Mesendoderm (in vitro differentiated cells): ENCODE measurements around the gene DPP7.

Source experiments
- DNase-seq: peaks from one replicate; pipeline ENCODE4 v3.0.0; 2013
- H2AK5ac ChIP-seq: 2 replicates; pipeline ENCODE4 v1.6.1; 2013; ENCODE audit warnings: low read length, inconsistent platforms
- H2BK120ac ChIP-seq: 2 replicates; pipeline ENCODE4 v1.6.1; 2013; ENCODE audit warnings: low read depth, mild to moderate bottlenecking, low read length, moderate library complexity, mixed read lengths
- H2BK15ac ChIP-seq: replicated peaks from 2 replicates; pipeline ENCODE4 v1.6.1; 2013; ENCODE audit warnings: low read depth, mild to moderate bottlenecking, moderate library complexity
- H2BK5ac ChIP-seq: 2 replicates; pipeline ENCODE4 v1.6.1; 2013; ENCODE audit warnings: low read length, inconsistent platforms
- H3K18ac ChIP-seq: 2 replicates; pipeline ENCODE4 v1.6.1; 2013; ENCODE audit warnings: mild to moderate bottlenecking, low read length, mixed read lengths
- H3K23ac ChIP-seq: one replicate; pipeline ENCODE4 v1.6.1; 2013; ENCODE audit warnings: low read length
- H3K27ac ChIP-seq: 2 replicates; pipeline ENCODE4 v1.5.1; 2013; ENCODE audit warnings: low read depth, mild to moderate bottlenecking, inconsistent platforms, low read length, moderate library complexity
- H3K27me3 ChIP-seq: 2 replicates; pipeline ENCODE4 v1.6.1; 2013; ENCODE audit warnings: low read length, control low read depth, mild to moderate bottlenecking, inconsistent platforms; ENCODE audit not compliant: insufficient read depth, poor library complexity
- H3K36me3 ChIP-seq: 2 replicates; pipeline ENCODE4 v1.6.1; 2013; ENCODE audit warnings: low read length, inconsistent platforms; ENCODE audit not compliant: control insufficient read depth, insufficient read depth
- H3K4ac ChIP-seq: one replicate; pipeline ENCODE4 v1.6.1; 2013; ENCODE audit warnings: low read depth, mild to moderate bottlenecking, low read length, moderate library complexity
- H3K4me1 ChIP-seq: 2 replicates; pipeline ENCODE4 v1.6.1; 2013; ENCODE audit warnings: low read depth, low read length, inconsistent platforms; ENCODE audit not compliant: control insufficient read depth
- H3K4me2 ChIP-seq: 2 replicates; pipeline ENCODE4 v1.6.1; 2013; ENCODE audit warnings: low read length
- H3K4me3 ChIP-seq: 2 replicates; pipeline ENCODE4 v1.5.1; 2013; ENCODE audit warnings: mild to moderate bottlenecking, low read length
- H3K56ac ChIP-seq: one replicate; pipeline ENCODE4 v1.6.1; 2013; ENCODE audit warnings: low read length
- H3K79me1 ChIP-seq: 2 replicates; pipeline ENCODE4 v1.6.1; 2013; ENCODE audit warnings: low read length, inconsistent platforms
- H3K79me2 ChIP-seq: 2 replicates; pipeline ENCODE4 v1.6.1; 2013; ENCODE audit warnings: mild to moderate bottlenecking, low read length; ENCODE audit not compliant: control insufficient read depth, insufficient read depth
- H3K9ac ChIP-seq: 2 replicates; pipeline ENCODE4 v1.6.1; 2013; ENCODE audit warnings: low read length, inconsistent platforms
- H4K5ac ChIP-seq: one replicate; pipeline ENCODE4 v1.6.1; 2013; ENCODE audit warnings: low read length
- H4K8ac ChIP-seq: one replicate; pipeline ENCODE4 v1.6.1; 2013; ENCODE audit warnings: low read depth, mild to moderate bottlenecking, control low read depth, low read length, moderate library complexity
- WGBS: extraction: QIAGEN DNeasy Blood & Tissue Kit; methylation state at CpG from one replicate; pipeline ENCODE4 v1.1.7; 2013; ENCODE audit warnings: low lambda C conversion rate, missing lambda C conversion rate; ENCODE audit not compliant: insufficient coverage; ENCODE audit errors: extremely low coverage; 5-methylcytosine and 5-hydroxymethylcytosine counted together

Gene DPP7

DNA sequence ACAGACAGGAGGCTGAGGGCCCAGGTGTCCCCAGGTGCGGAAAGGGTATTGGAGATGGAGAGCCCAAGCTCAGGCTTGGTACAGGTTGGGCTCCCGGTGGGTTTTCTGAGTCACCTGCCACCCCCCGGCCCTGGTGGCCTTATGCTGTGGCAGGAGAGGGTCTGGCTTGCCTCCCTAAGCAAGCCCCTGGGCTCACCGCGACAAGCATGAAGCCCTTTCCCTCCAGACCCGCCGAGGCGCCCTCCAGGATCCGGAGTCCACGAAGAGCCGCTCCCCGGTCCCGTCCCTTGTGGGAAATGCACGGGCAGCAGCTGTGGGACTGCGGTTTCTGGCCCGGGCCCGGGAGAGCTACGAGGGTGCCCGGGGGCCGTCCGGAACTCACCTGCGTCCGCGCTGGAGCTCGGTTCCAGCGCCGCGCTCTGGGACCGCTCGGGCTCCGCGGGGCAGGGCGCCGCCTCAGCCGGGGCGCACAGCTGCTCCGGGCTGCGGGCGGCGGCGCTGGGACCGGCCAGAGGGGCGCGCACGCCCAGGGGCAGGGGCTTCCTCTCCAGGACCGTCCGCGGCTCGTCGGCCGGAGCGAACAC is 44.9 kb downstream of the DPP7 start:
- no CpG with 5 or more reads among the region's 52 CpGs for WGBS
- H3K27me3 ChIP-seq, result no peaks in the 10 kb centered on the region
- H3K4me3 ChIP-seq, result peak overlapping the region; percentile 19
- no peak overlapping the region for H3K23ac ChIP-seq
- no peak overlapping the region for H2BK120ac ChIP-seq
- H2BK15ac ChIP-seq, result no peak overlapping the region
- no peak overlapping the region for H2AK5ac ChIP-seq
- no peak overlapping the region for H2BK5ac ChIP-seq
- DNase-seq, result no peak
- peak overlapping the region; percentile 65 for H3K9ac ChIP-seq
- no peaks in the 10 kb centered on the region for H3K79me2 ChIP-seq
- H3K27ac ChIP-seq, result no peak overlapping the region
- no peaks in the 10 kb centered on the region for H3K36me3 ChIP-seq
- no peak overlapping the region for H4K5ac ChIP-seq
- H3K4me2 ChIP-seq, result peak overlapping the region; percentile 54
- peak overlapping the region; percentile 82 for H3K56ac ChIP-seq
- no peaks in the 10 kb centered on the region for H3K4me1 ChIP-seq
- H3K4ac ChIP-seq, result no peak overlapping the region
- peaks cover 2% of the 10 kb centered on the region for H3K79me1 ChIP-seq
- no peak overlapping the region for H4K8ac ChIP-seq
- H3K18ac ChIP-seq, result no peak overlapping the region

DNA sequence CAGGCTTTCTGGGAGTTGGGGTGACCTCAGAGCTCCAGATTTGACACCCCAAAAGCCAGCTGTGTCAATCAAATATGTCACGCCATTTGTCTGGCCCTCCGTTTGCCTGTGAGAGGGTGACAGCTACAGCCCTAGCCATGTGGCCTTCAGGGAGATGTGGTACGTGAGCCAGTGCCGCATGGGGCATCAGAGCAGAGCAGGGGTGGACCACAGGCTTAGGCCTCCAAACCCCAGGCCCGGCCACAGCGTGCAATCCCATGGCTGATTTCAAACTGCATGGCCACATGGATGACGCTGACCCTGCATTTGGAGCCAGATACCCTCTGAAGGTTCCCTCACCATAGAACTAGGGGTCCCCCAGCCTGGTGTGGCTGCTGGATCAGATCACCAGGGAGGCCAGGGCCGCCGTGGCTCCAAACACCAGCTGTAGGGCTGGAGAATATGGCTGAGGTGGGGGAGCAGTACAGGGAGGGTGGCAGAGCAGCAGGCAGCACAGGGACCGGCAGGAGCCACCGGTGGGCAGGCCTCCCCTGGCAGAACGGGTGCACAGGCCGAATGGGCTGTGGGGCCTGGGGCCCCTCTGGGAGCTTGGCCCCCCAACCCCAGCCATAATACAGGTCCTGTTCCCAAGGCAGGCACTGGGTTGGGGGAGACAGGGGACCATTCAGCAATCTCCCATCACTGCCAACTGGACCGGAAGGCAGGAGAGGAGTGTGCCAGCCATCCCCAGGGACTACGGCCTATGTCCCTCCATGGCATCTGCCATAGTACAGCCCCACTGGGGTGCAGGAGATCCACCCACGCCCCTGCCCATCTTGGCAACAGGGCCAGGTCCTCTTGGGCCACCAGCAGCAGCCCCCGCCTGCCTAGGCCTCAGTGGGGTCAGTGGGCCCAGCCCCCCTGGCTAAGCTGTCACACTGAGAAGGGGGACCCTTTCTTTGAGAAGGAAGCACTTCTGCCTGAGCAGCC is 45.7 kb downstream of the DPP7 start:
- H3K36me3 ChIP-seq, result no peaks in the 10 kb centered on the region
- peak overlapping the region; percentile 36 for H3K4me2 ChIP-seq
- H3K9ac ChIP-seq, result peak overlapping the region; percentile 65
- H3K27me3 ChIP-seq, result no peaks in the 10 kb centered on the region
- H3K23ac ChIP-seq, result no peak overlapping the region
- H2BK15ac ChIP-seq, result no peak overlapping the region
- WGBS, result no CpG with 5 or more reads among the region's 17 CpGs
- no peak overlapping the region for H3K4me3 ChIP-seq
- H3K4ac ChIP-seq, result no peak overlapping the region
- H2AK5ac ChIP-seq, result no peak overlapping the region
- H4K8ac ChIP-seq, result no peak overlapping the region
- H4K5ac ChIP-seq, result no peak overlapping the region
- no peak for DNase-seq
- peak overlapping the region; percentile 49 for H3K56ac ChIP-seq
- H3K79me1 ChIP-seq, result peaks cover 2% of the 10 kb centered on the region
- no peaks in the 10 kb centered on the region for H3K79me2 ChIP-seq
- H2BK120ac ChIP-seq, result no peak overlapping the region
- H2BK5ac ChIP-seq, result no peak overlapping the region
- no peak overlapping the region for H3K18ac ChIP-seq
- H3K4me1 ChIP-seq, result no peaks in the 10 kb centered on the region
- no peak overlapping the region for H3K27ac ChIP-seq

DNA sequence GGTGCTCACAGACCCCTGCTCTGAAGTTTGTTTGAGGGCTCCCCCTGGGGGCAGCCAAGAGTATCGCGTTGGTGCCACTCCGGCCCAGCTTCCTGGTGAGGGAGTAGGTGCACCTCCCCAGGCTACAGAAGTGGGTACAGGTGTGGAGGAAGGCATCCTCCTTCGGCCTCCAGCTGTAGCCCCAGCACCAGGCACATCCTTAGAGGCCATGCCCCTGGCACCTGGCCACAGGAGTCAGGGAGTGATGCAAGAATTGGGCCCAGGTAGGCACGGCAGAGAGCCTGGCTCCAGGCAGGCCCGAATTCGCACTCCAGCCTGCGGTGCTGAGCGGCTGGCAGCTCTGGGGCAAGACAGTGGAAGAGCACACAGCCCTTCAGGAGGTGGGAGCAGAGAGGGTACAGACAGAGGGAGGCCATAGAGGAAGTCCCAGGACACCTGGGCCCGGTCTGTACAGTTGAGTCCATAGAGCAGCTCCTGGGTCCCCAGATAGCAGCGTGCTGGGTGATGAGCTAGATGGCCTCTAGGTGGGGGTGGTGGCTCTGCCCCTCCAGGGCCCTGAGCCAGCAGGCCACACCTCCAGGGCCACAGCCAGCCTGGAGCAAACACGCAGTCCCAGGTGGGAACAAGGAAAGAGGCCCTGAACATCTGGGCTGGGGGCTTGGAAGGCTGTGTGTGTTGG is 46.5 kb downstream of the DPP7 start:
- Histone ChIP-seq H3K79me2 (no peaks in the 10 kb centered on the region), H4K8ac (no peak overlapping the region), H3K4me3 (no peak overlapping the region), H3K27me3 (no peaks in the 10 kb centered on the region), H2AK5ac (no peak overlapping the region), H3K18ac (no peak overlapping the region), H3K56ac (no peak overlapping the region), H3K36me3 (no peaks in the 10 kb centered on the region), H2BK5ac (no peak overlapping the region), H2BK15ac (no peak overlapping the region), H4K5ac (no peak overlapping the region), H3K9ac (no peak overlapping the region), H3K79me1 (peaks cover 2% of the 10 kb centered on the region), H2BK120ac (no peak overlapping the region), H3K27ac (no peak overlapping the region), H3K23ac (no peak overlapping the region), H3K4me1 (no peaks in the 10 kb centered on the region), H3K4ac (no peak overlapping the region), H3K4me2 (no peak overlapping the region)
- WGBS, result no CpG with 5 or more reads among the region's 12 CpGs
- peak; percentile 87 for DNase-seq

DNA sequence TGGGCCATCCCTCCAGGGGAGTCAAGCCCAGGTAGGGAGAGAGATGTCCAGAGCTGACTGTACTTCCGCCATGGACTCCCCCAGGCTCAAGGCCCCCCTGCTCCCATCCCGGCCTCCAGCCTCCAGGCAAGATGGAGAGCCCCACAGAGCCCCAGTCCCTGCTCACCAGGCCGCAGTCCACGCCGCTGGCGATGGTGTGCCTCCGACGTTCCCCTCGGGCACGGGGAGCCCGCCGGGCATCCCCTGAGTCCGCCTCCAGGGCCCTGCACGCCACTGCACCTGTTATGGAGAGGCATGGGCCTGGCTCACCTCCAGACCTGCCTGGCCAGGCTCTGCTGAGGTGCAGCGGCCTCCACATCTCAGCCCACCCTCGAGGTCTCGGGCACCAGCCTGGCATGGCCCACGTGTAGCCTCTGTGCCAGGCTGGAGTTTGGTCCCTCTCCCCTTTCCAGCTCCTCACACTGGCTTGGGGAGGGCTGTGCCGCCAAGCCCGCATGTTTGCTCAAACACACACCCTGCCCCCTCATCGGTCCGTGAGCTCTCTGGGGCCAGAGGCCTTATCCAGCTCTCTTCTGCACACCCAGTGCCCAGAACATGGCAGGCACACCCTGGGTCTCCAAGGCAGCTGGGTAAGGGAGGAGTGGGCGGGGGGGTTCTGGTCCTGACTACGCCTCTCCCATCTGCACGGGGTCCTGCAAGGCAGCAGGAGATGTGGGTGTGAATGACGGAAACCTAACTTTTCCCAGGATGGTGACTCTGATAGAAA is 48.3 kb downstream of the DPP7 start:
- no peaks in the 10 kb centered on the region for H3K36me3 ChIP-seq
- H3K27ac ChIP-seq, result no peak overlapping the region
- H2BK120ac ChIP-seq, result no peak overlapping the region
- peaks cover 2% of the 10 kb centered on the region for H3K79me1 ChIP-seq
- H3K4ac ChIP-seq, result no peak overlapping the region
- no peak overlapping the region for H3K9ac ChIP-seq
- H3K79me2 ChIP-seq, result no peaks in the 10 kb centered on the region
- DNase-seq, result no peak
- H2BK5ac ChIP-seq, result no peak overlapping the region
- H4K8ac ChIP-seq, result no peak overlapping the region
- no peak overlapping the region for H3K23ac ChIP-seq
- no peaks in the 10 kb centered on the region for H3K27me3 ChIP-seq
- no peaks in the 10 kb centered on the region for H3K4me1 ChIP-seq
- H3K4me3 ChIP-seq, result no peak overlapping the region
- H2AK5ac ChIP-seq, result no peak overlapping the region
- no CpG with 5 or more reads among the region's 26 CpGs for WGBS
- H4K5ac ChIP-seq, result no peak overlapping the region
- H3K56ac ChIP-seq, result no peak overlapping the region
- H3K18ac ChIP-seq, result no peak overlapping the region
- no peak overlapping the region for H2BK15ac ChIP-seq
- H3K4me2 ChIP-seq, result no peak overlapping the region

GRCh38 chr9:137065336-137065967 is 49.1 kb downstream of the DPP7 start:
- Histone ChIP-seq H3K4me1 (no peaks in the 10 kb centered on the region), H2BK15ac (no peak overlapping the region), H3K18ac (no peak overlapping the region), H4K8ac (no peak overlapping the region), H4K5ac (no peak overlapping the region), H3K79me2 (no peaks in the 10 kb centered on the region), H2AK5ac (no peak overlapping the region), H3K4ac (no peak overlapping the region), H3K79me1 (peaks cover 2% of the 10 kb centered on the region), H2BK120ac (no peak overlapping the region), H3K4me3 (no peak overlapping the region), H3K56ac (no peak overlapping the region), H3K27me3 (no peaks in the 10 kb centered on the region), H2BK5ac (no peak overlapping the region), H3K36me3 (no peaks in the 10 kb centered on the region), H3K23ac (no peak overlapping the region), H3K9ac (no peak overlapping the region), H3K4me2 (no peak overlapping the region), H3K27ac (no peak overlapping the region)
- DNase-seq, result no peak
- WGBS, result no CpG with 5 or more reads among the region's 23 CpGs
